Mucosa of descending colon (tissue), 3 donors: ENCODE results near the gene ATG12. TPM values are rescaled to one million over a fixed set of nuclear protein-coding genes. Genes with fewer than 3 reads are reported as not detected.

ENCODE experiments used
- ATAC-seq: fragments of 200-7000 bp; cut with Tn5 transposase; one replicate; pipeline ENCODE4 v1.9.1; 2020; ENCODE audit warnings: mild to moderate bottlenecking, moderate library complexity
- DNase-seq, 3 donors: peaks; one replicate each; pipeline ENCODE4 v3.0.0-alpha.2; 2020
- H3K36me3 ChIP-seq: fragments of 200-600 bp; one replicate; pipeline ENCODE4 v1.8.0; 2021; ENCODE audit warnings: low read depth, mild to moderate bottlenecking
- H3K4me1 ChIP-seq: fragments of 200-600 bp; one replicate; pipeline ENCODE4 v1.8.0; 2021; ENCODE audit warnings: low read depth, mild to moderate bottlenecking
- H3K4me3 ChIP-seq: fragments of 200-600 bp; one replicate; pipeline ENCODE4 v1.8.0; 2021; ENCODE audit warnings: mild to moderate bottlenecking
- H3K9me3 ChIP-seq: fragments of 200-600 bp; one replicate; pipeline ENCODE4 v1.8.0; 2021; ENCODE audit warnings: mild to moderate bottlenecking
- intact Hi-C, 2 donors: fragments of 100-400 bp; cut with DNase I in 1 of 2; cut with micrococcal nuclease in 1 of 2; formaldehyde crosslinking; loops; one replicate each; pipeline versions ENCODE4 v1.11.0 to v1.11.1; 2022; cut with DNase I, micrococcal nuclease
- total RNA-seq, 3 donors: library from RNA; stranded (reverse); fragmentation: NEBNext Ultra II Directional in 2 of 3; extraction: Animal tissue kit (Norgen Biotek cat#: 25700) in 2 of 3; gene quantifications; one replicate each; pipeline versions ENCODE4 v1.2.1 to v1.2.4, GENCODE V29; 2021 to 2023
- TF ChIP-seq, protein P1 (sequence below): fragments of 200-600 bp; IDR thresholded peaks from one replicate; pipeline ENCODE4 v1.8.0; 2022; ENCODE audit warnings: antibody characterized with exemption, mild to moderate bottlenecking
- donor health status: DM: no; HTN: no; CAD: no; lungs with moderate emphysema.
- donor health status: DM: no; HTN: no; CAD: no.
- donor health status: DM: no; HTN: yes; CAD: no.

The ATG12 gene
- total RNA-seq, 3 donors from 2014 or later, result 31.9 to 39.2 (median 37.5) TPM

DNA sequence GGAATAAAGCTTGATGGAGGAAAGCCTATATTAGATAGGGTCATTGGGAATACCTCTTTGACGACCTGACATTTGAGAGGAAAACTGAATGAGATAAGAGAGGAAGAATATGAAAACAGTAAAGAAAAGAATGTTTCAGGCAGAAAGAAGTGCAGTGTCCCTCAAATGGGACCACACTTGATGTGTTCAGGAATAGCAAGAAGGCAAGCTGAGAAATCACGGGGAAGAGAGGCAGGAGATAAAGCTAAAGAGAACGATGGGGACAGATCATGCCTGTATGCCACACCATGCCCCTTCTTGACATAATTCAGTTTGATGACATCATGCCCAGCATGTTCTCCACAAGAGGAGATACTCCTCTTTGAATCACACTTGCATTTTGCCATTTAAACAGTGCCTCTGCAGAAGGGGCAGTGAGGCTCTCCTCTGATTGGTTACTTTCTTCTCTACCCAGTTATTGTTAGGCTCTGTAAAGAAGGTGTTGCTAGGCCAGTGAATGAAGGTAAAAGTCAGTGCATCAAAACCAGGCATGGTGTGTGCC is 8.0 kb upstream of the ATG12 start:
- H3K36me3 ChIP-seq, result no peaks in the 10 kb centered on the region
- no peaks in the 10 kb centered on the region for H3K4me1 ChIP-seq
- TF ChIP-seq, protein P1, sequence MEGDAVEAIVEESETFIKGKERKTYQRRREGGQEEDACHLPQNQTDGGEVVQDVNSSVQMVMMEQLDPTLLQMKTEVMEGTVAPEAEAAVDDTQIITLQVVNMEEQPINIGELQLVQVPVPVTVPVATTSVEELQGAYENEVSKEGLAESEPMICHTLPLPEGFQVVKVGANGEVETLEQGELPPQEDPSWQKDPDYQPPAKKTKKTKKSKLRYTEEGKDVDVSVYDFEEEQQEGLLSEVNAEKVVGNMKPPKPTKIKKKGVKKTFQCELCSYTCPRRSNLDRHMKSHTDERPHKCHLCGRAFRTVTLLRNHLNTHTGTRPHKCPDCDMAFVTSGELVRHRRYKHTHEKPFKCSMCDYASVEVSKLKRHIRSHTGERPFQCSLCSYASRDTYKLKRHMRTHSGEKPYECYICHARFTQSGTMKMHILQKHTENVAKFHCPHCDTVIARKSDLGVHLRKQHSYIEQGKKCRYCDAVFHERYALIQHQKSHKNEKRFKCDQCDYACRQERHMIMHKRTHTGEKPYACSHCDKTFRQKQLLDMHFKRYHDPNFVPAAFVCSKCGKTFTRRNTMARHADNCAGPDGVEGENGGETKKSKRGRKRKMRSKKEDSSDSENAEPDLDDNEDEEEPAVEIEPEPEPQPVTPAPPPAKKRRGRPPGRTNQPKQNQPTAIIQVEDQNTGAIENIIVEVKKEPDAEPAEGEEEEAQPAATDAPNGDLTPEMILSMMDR, result no peak
- no peak for DNase-seq
- no peak for ATAC-seq
- H3K4me3 ChIP-seq, result no peak overlapping the region
- intact Hi-C loops, result no loop called here
- no peaks in the 10 kb centered on the region for H3K9me3 ChIP-seq

DNA sequence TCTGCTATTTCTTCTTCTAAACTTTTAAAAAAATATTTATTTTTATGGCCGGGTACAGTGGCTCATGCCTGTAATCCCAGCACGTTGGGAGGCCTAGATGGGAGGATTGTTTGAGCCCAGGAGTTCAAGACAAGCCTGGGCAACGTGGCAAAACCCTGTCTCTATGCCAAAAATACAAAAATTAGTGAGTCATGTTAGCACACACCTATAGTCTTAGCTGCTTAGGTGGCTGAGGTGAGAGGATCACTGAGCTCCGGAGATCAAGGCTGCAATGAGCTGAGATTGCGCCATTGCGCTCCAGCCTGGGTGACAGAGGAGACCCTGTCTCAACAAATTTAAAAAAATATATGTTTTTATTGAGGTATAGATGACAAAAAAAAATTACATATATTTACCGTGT is 5.9 kb upstream of the ATG12 start:
- H3K4me1 ChIP-seq, result peaks cover 7% of the 10 kb centered on the region
- TF ChIP-seq, protein P1, result no peak

DNA sequence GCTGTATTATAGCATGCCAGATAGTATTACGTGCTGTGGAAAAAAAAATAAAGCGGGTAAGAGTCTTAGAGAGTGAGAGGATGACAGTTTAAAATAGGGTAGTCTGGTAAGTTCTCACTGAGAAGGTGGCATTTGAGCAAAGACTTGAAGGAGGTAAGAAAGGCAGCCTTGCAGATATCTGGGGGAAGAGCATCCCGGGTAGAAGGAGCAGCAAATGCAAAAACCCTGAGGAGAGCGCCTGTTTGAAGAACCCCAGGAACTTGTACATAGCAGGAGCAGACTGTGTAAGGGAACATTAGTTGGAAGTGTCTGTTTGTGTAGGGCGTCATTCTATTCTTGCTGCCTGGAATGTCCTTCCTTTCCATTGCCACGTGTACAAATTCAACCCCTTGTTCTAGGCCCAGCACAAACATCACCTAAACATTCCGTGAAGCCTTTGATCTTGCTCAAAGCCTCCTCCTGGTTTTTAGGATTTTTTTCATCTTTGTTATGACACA is 3.0 kb upstream of the ATG12 start:
- no peak for ATAC-seq
- TF ChIP-seq, protein P1, result no peak
- intact Hi-C loops, result loop anchor here in 1 of 2 donors (5.0 kb wide), 2 partner anchors 217 to 302 kb away; partner anchors contain the start of genes FEM1C and TMED7
- Histone ChIP-seq H3K4me3 (no peak overlapping the region), H3K36me3 (no peaks in the 10 kb centered on the region), H3K9me3 (no peaks in the 10 kb centered on the region), H3K4me1 (peaks cover 19% of the 10 kb centered on the region)
- no peak for DNase-seq

More for the DNA sequence above, 5.9 kb upstream of the ATG12 start:
- Histone ChIP-seq H3K4me3 (no peak overlapping the region), H3K36me3 (no peaks in the 10 kb centered on the region), H3K9me3 (no peaks in the 10 kb centered on the region)
- DNase-seq (no peak), ATAC-seq (no peak)
- intact Hi-C loops, result no loop called here

DNA sequence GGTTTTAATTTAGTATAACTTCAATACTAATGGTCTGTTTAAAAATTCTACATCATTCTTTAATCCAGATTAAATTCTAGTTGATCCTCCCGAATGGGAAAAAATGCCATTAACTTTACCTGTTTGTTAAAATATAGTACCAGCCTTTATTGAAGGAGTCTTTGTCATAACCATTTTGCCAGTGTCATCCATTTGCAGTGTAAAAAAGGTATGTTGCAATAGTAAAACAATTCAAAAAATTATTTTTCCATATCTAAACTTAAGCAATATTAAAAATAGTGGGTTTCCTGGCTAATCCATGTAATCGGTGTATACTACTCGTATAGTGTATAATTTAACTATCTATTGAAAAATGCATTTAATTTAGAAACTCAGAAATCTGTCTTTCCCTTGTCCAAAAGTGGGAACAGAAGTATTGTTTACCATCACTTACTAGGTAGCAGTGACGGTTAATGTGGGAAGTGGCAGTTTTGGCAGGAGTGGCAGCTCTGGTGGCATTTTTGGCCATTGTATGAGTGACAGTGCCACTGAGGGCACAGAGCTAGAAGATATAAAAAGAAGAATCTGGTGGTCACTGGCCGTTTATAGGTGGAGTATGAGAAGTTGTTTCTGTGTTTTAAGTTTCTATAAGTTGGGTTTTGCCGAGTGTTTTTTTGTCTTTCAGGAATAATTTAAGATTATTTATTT is 2.2 kb upstream of the ATG12 start:
- H3K4me1 ChIP-seq, result peaks cover 26% of the 10 kb centered on the region
- DNase-seq (no peak), ATAC-seq (no peak)
- no peaks in the 10 kb centered on the region for H3K36me3 ChIP-seq
- no peak overlapping the region for H3K4me3 ChIP-seq
- TF ChIP-seq, protein P1, result no peak
- intact Hi-C loops, result loop anchor here in 1 of 2 donors (5.0 kb wide), 2 partner anchors 216 to 301 kb away; partner anchors contain the start of genes FEM1C and TMED7
- no peaks in the 10 kb centered on the region for H3K9me3 ChIP-seq

DNA sequence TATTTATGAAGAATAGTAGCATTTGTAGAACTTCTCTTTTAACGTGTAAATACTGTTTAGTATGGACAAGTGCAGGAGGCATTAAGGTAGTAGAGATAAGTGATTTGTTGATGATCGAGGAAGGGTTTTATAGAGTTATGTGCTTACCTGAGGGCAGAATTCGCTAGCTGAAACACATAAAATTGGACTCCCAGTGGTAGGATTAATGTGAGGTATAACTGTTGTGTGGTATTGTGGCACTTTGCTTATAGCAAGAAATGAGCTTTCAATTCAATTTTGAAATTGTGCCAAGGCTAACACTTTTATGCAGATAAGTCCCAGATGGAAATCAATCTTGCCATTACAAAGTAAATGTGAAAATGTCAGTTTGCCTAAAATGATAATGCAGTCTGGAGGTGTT is 1.6 kb upstream of the ATG12 start:
- no peaks in the 10 kb centered on the region for H3K9me3 ChIP-seq
- no peak overlapping the region for H3K4me3 ChIP-seq
- H3K36me3 ChIP-seq, result no peaks in the 10 kb centered on the region
- DNase-seq (no peak), ATAC-seq (no peak)
- H3K4me1 ChIP-seq, result peaks cover 32% of the 10 kb centered on the region
- intact Hi-C loops, result loop anchor here in 1 of 2 donors (5.0 kb wide), 2 partner anchors 216 to 301 kb away; partner anchors contain the start of genes FEM1C and TMED7
- TF ChIP-seq, protein P1, result no peak
